Tibial nerve (tissue), 4 donors: ENCODE measurements around the gene CDCA5.

Source experiments
- EP300 ChIP-seq, 2 donors: sonication (generic); formaldehyde crosslinking; IDR thresholded peaks; one replicate each; pipeline ENCODE4 v1.6.1; 2017; ENCODE audit warnings: antibody characterized with exemption in 2 of 2, mild to moderate bottlenecking in 1 of 2
- POLR2A ChIP-seq, 2 donors: fragments of 450-650 bp; IDR thresholded peaks; one replicate each; pipeline ENCODE4 v1.6.1; 2017; ENCODE audit warnings: antibody characterized with exemption in 2 of 2, mild to moderate bottlenecking in 2 of 2, moderate library complexity in 2 of 2
- TF ChIP-seq, protein P1 (sequence below), 5 experiments: fragments of 200-600 bp in 3 of 5; fragments of 450-650 bp in 2 of 5; sonication (generic) in 3 of 5; IDR thresholded peaks; one replicate each; pipeline ENCODE4 v1.5.1; 2016 to 2019; ENCODE audit warnings: antibody characterized with exemption in 5 of 5, mild to moderate bottlenecking in 3 of 5, moderate library complexity in 2 of 5

GRCh38 chr11:65103476-65103875 is 19.6 kb upstream of the CDCA5 start:
- no peak for TF ChIP-seq POLR2A (IDR thresholded peaks at IDR 0.05)
- TF ChIP-seq EP300 (IDR thresholded peaks at IDR 0.05): no peak
- TF ChIP-seq, protein P1, sequence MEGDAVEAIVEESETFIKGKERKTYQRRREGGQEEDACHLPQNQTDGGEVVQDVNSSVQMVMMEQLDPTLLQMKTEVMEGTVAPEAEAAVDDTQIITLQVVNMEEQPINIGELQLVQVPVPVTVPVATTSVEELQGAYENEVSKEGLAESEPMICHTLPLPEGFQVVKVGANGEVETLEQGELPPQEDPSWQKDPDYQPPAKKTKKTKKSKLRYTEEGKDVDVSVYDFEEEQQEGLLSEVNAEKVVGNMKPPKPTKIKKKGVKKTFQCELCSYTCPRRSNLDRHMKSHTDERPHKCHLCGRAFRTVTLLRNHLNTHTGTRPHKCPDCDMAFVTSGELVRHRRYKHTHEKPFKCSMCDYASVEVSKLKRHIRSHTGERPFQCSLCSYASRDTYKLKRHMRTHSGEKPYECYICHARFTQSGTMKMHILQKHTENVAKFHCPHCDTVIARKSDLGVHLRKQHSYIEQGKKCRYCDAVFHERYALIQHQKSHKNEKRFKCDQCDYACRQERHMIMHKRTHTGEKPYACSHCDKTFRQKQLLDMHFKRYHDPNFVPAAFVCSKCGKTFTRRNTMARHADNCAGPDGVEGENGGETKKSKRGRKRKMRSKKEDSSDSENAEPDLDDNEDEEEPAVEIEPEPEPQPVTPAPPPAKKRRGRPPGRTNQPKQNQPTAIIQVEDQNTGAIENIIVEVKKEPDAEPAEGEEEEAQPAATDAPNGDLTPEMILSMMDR (IDR thresholded peaks at IDR 0.05): no peak
